ENCODE results near the gene ZNF124. TPM values are rescaled to one million over a fixed set of nuclear protein-coding genes. Genes with fewer than 3 reads are reported as not detected.

The ZNF124 gene
- polyA plus RNA-seq, 2 of the 4 experiments (the other 2 are of a cell fraction), result 4.4 to 6.4 TPM

- TF ChIP-seq PBX3 (IDR thresholded peaks at IDR 0.05) (no peak), MAFK (IDR thresholded peaks at IDR 0.05; ENCODE audit: partially characterized antibody) (peak; percentile 84)
Measured at GRCh38 chr1:247182994-247183393, 11.2 kb upstream of the ZNF124 start (continued).

DNA sequence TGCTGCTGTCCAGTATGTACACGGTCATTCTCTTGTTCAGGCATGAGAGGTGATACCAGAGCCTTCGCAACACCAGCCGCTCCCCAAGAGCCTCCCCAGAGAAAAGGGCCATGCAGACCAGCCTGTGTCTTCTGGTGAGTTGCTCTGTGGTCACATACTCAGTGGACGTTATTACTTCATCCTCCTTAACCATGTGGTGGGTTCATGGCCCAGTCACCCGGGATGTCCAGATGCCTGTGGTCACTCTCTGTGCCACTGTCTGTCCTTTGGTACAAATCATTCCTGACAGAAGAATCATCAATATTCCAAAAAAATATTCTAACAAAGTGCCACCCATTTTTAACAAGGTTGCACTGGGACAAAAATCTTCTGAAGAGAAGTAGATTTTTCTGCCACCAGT lies 8.8 kb upstream of the ZNF124 start:
- no peak for TF ChIP-seq JUN (IDR thresholded peaks at IDR 0.05)
- TF ChIP-seq FOXS1 (CRISPR knock-in tag; IDR thresholded peaks at IDR 0.05), result no peak
- TF ChIP-seq, protein P1, sequence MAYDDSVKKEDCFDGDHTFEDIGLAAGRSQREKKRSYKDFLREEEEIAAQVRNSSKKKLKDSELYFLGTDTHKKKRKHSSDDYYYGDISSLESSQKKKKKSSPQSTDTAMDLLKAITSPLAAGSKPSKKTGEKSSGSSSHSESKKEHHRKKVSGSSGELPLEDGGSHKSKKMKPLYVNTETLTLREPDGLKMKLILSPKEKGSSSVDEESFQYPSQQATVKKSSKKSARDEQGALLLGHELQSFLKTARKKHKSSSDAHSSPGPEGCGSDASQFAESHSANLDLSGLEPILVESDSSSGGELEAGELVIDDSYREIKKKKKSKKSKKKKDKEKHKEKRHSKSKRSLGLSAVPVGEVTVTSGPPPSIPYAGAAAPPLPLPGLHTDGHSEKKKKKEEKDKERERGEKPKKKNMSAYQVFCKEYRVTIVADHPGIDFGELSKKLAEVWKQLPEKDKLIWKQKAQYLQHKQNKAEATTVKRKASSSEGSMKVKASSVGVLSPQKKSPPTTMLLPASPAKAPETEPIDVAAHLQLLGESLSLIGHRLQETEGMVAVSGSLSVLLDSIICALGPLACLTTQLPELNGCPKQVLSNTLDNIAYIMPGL (CRISPR knock-in tag; IDR thresholded peaks at IDR 0.05; ENCODE audit: borderline replicate concordance), result no peak
- TF ChIP-seq CEBPB (IDR thresholded peaks at IDR 0.05), result no peak
- no peak for TF ChIP-seq HDAC2 (IDR thresholded peaks at IDR 0.05)
- TF ChIP-seq HOXB5 (CRISPR knock-in tag; IDR thresholded peaks at IDR 0.05), result no peak
- TF ChIP-seq, protein P2, sequence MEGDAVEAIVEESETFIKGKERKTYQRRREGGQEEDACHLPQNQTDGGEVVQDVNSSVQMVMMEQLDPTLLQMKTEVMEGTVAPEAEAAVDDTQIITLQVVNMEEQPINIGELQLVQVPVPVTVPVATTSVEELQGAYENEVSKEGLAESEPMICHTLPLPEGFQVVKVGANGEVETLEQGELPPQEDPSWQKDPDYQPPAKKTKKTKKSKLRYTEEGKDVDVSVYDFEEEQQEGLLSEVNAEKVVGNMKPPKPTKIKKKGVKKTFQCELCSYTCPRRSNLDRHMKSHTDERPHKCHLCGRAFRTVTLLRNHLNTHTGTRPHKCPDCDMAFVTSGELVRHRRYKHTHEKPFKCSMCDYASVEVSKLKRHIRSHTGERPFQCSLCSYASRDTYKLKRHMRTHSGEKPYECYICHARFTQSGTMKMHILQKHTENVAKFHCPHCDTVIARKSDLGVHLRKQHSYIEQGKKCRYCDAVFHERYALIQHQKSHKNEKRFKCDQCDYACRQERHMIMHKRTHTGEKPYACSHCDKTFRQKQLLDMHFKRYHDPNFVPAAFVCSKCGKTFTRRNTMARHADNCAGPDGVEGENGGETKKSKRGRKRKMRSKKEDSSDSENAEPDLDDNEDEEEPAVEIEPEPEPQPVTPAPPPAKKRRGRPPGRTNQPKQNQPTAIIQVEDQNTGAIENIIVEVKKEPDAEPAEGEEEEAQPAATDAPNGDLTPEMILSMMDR (IDR thresholded peaks at IDR 0.05), result no peak
- no peak for TF ChIP-seq CHD2 (IDR thresholded peaks at IDR 0.05; ENCODE audit: low read length, partially characterized antibody)
- no peak for TF ChIP-seq FOSB (CRISPR knock-in tag; IDR thresholded peaks at IDR 0.05)
- TF ChIP-seq NR3C1 (IDR thresholded peaks at IDR 0.05), result no peak
- no peak for TF ChIP-seq FOSL2 (IDR thresholded peaks at IDR 0.05)
- TF ChIP-seq FOSL2 (CRISPR knock-in tag; IDR thresholded peaks at IDR 0.05), result no peak
- TF ChIP-seq CBX8 (IDR thresholded peaks at IDR 0.05), result no peak
- Histone ChIP-seq H3K9me3 (peaks cover 64% of the 10 kb centered on the region), H3K4me2 (no peak overlapping the region), H3K27ac (no peak overlapping the region), H3K4me1 (no peaks in the 10 kb centered on the region), H3K4me3 (no peak overlapping the region)
- DNase-seq (ENCODE audit: low read depth in 1 of 2, low spot score in 1 of 2) (no peak), ATAC-seq (no peak), FAIRE-seq (no peak)
- CTCF ChIA-PET, result interaction anchor here (1.6 kb wide), 1 partner anchor 17 kb away, joined by 4 read pairs; no protein-coding TSS in a partner anchor
- 80% methylated on average over 5 of the region's 5 CpGs for WGBS (ENCODE audit: missing lambda C conversion rate)
- POLR2A ChIA-PET, result no interaction called here

- FAIRE-seq (no peak), ATAC-seq (no peak), DNase-seq (ENCODE audit: low read depth in 1 of 2, low spot score in 1 of 2) (no peak)
- Histone ChIP-seq H3K9me3 (peaks cover 57% of the 10 kb centered on the region), H3K4me3 (no peak overlapping the region), H3K4me2 (no peak overlapping the region), H3K27ac (no peak overlapping the region), H3K4me1 (no peaks in the 10 kb centered on the region)
- TF ChIP-seq JUN (IDR thresholded peaks at IDR 0.05) (no peak), MAFK (IDR thresholded peaks at IDR 0.05; ENCODE audit: partially characterized antibody) (peak; percentile 25)
- CTCF ChIA-PET, result no interaction called here
- POLR2A ChIA-PET, result no interaction called here
Measured at GRCh38 chr1:247177755-247178154, 5.9 kb upstream of the ZNF124 start.

DNA sequence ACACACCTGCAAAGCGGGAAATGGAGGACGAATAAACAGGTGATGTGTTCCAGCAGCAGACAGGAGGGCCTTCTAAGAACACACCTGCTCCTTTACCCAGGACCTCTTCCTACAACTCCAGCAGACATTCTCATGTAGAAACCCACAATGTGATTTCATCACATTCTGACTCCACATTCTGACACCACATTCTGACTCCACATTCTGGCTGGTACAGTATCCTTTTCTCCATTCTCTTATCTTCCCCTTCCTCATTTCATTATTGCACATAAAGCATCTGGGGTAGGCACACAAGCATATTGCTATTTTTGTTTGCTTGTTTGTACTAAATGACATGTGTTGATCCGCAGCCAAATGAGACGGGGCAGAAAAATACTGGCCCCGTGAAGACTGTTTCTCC lies 3.6 kb upstream of the ZNF124 start:
- H3K4me3 ChIP-seq, result no peak overlapping the region
- WGBS (ENCODE audit: missing lambda C conversion rate), result 63% methylated on average over 5 of the region's 5 CpGs
- FAIRE-seq, result no peak
- CTCF ChIA-PET, result no interaction called here
- H3K9me3 ChIP-seq, result peaks cover 53% of the 10 kb centered on the region
- no peaks in the 10 kb centered on the region for H3K4me1 ChIP-seq
- POLR2A ChIA-PET, result no interaction called here
- no peak for DNase-seq (ENCODE audit: low read depth in 1 of 2, low spot score in 1 of 2)
- no peak for ATAC-seq
- TF ChIP-seq FOSB (CRISPR knock-in tag; IDR thresholded peaks at IDR 0.05) (no peak), EHF (CRISPR knock-in tag; IDR thresholded peaks at IDR 0.05) (no peak), EHMT2 (IDR thresholded peaks at IDR 0.05; ENCODE audit: low read depth) (no peak), MAZ (IDR thresholded peaks at IDR 0.05; ENCODE audit: borderline replicate concordance, low read depth, low read length) (no peak), RNF2 (IDR thresholded peaks at IDR 0.05; ENCODE audit: borderline replicate concordance, low read depth) (no peak), HOXB13 (CRISPR knock-in tag; IDR thresholded peaks at IDR 0.05; ENCODE audit: low read depth) (no peak), FOXS1 (CRISPR knock-in tag; IDR thresholded peaks at IDR 0.05) (no peak), NPAS2 (CRISPR knock-in tag; IDR thresholded peaks at IDR 0.05; ENCODE audit: borderline replicate concordance) (no peak), CHD4 (IDR thresholded peaks at IDR 0.05; ENCODE audit: borderline replicate concordance) (no peak), CBX2 (IDR thresholded peaks at IDR 0.05; ENCODE audit: borderline replicate concordance, low read depth) (no peak), HOXB5 (CRISPR knock-in tag; IDR thresholded peaks at IDR 0.05) (no peak), KDM5A (IDR thresholded peaks at IDR 0.05) (no peak), JUN (IDR thresholded peaks at IDR 0.05) (no peak), RARB (CRISPR knock-in tag; IDR thresholded peaks at IDR 0.05) (no peak), GATA3 (IDR thresholded peaks at IDR 0.05; ENCODE audit: borderline replicate concordance) (no peak), MAFK (IDR thresholded peaks at IDR 0.05; ENCODE audit: partially characterized antibody) (no peak)
- TF ChIP-seq, protein P3, sequence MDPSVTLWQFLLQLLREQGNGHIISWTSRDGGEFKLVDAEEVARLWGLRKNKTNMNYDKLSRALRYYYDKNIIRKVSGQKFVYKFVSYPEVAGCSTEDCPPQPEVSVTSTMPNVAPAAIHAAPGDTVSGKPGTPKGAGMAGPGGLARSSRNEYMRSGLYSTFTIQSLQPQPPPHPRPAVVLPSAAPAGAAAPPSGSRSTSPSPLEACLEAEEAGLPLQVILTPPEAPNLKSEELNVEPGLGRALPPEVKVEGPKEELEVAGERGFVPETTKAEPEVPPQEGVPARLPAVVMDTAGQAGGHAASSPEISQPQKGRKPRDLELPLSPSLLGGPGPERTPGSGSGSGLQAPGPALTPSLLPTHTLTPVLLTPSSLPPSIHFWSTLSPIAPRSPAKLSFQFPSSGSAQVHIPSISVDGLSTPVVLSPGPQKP (IDR thresholded peaks at IDR 0.05; ENCODE audit: low read depth, low read length), result no peak
- H3K4me2 ChIP-seq, result no peak overlapping the region
- no peak overlapping the region for H3K27ac ChIP-seq
